Suprapubic skin (tissue), 4 donors: ENCODE data around the gene CBY1.

Experiments
- EP300 ChIP-seq: sonication (generic); formaldehyde crosslinking; IDR thresholded peaks from one replicate; pipeline ENCODE4 v1.6.1; 2017; ENCODE audit warnings: antibody characterized with exemption
- POLR2A ChIP-seq, 2 donors: fragments of 450-650 bp; IDR thresholded peaks; one replicate each; pipeline ENCODE4 v1.6.1; 2017; ENCODE audit warnings: antibody characterized with exemption in 2 of 2, mild to moderate bottlenecking in 2 of 2, moderate library complexity in 2 of 2
- POLR2AphosphoS5 ChIP-seq, 3 donors: sonication (generic); formaldehyde crosslinking; IDR thresholded peaks; one replicate each; pipeline ENCODE4 v1.6.1; 2017; ENCODE audit warnings: antibody characterized with exemption in 3 of 3
- TF ChIP-seq, protein P1 (sequence below), 2 donors: fragments of 200-600 bp in 1 of 2; fragments of 450-650 bp in 1 of 2; sonication (generic) in 1 of 2; IDR thresholded peaks; one replicate each; pipeline ENCODE4 v1.5.1; 2016 to 2019; ENCODE audit warnings: antibody characterized with exemption in 2 of 2, mild to moderate bottlenecking in 1 of 2, moderate library complexity in 1 of 2

DNA sequence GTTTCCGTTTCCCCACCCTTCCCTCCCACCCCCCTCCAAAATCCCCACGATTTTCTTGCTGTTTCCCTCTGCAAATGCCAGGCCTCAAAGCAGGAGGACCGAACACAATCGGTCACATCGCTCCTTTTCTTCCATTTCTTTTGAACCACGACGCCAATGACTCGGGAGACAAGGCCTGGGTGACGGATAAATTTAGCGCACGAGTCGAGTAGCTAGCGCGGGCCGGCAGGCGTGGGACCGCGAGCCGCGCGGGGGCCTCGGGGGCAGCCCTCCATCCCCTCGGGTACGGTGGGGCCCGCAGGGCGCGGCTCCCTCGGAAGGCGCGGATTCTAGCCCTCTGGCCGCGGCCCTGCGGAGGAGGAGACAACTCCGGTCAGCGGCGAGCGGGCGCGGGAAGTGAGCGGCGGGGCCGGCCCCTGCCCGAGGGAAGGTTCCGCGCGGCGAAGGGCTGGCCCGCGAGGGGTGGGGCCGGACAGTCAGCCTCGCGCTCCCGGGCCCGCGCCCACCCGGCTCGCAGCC is 43.9 kb downstream of the CBY1 start:
- no peak for TF ChIP-seq POLR2AphosphoS5 (IDR thresholded peaks at IDR 0.05)
- TF ChIP-seq, protein P1, sequence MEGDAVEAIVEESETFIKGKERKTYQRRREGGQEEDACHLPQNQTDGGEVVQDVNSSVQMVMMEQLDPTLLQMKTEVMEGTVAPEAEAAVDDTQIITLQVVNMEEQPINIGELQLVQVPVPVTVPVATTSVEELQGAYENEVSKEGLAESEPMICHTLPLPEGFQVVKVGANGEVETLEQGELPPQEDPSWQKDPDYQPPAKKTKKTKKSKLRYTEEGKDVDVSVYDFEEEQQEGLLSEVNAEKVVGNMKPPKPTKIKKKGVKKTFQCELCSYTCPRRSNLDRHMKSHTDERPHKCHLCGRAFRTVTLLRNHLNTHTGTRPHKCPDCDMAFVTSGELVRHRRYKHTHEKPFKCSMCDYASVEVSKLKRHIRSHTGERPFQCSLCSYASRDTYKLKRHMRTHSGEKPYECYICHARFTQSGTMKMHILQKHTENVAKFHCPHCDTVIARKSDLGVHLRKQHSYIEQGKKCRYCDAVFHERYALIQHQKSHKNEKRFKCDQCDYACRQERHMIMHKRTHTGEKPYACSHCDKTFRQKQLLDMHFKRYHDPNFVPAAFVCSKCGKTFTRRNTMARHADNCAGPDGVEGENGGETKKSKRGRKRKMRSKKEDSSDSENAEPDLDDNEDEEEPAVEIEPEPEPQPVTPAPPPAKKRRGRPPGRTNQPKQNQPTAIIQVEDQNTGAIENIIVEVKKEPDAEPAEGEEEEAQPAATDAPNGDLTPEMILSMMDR (IDR thresholded peaks at IDR 0.05), result no peak
- no peak for TF ChIP-seq EP300
- TF ChIP-seq POLR2A (IDR thresholded peaks at IDR 0.05), result no peak
